GM12865 (cell line): ENCODE results near the gene ERCC6.

ENCODE experiments used
- DNase-seq: peaks from one replicate; pipeline ENCODE4 v3.0.0; 2010; ENCODE audit warnings: low read depth
- H3K4me3 ChIP-seq: 2 replicates; pipeline ENCODE4 v1.5.1; 2011; ENCODE audit warnings: mild to moderate bottlenecking, low read depth, low read length, control low read depth
- TF ChIP-seq, protein P1 (sequence below): IDR thresholded peaks from 2 replicates; pipeline ENCODE4 v1.5.1; 2011; ENCODE audit warnings: low read length, control low read depth, low read depth, inconsistent platforms; ENCODE audit not compliant: insufficient read depth; ENCODE audit errors: missing control alignments

ERCC6 gene

DNA sequence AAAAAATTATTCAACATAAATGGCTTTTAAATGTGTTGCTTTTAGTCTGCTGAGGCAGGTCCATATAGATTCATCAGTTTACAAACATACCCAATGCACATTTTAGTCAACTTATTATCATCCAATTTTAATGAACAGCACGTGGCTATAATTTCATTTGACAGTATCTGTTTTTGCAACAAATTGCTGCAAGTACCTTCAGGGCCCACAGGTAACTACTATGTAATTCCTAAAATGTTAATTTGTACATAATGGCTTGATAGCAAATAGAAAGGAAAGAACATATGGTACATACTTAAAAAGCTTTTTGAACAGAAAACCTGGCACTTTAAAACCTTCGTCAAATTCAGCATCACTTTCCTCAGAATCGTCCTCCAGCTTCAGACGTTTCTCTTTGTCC, 33.3 kb downstream of the ERCC6 start:
- TF ChIP-seq, protein P1, sequence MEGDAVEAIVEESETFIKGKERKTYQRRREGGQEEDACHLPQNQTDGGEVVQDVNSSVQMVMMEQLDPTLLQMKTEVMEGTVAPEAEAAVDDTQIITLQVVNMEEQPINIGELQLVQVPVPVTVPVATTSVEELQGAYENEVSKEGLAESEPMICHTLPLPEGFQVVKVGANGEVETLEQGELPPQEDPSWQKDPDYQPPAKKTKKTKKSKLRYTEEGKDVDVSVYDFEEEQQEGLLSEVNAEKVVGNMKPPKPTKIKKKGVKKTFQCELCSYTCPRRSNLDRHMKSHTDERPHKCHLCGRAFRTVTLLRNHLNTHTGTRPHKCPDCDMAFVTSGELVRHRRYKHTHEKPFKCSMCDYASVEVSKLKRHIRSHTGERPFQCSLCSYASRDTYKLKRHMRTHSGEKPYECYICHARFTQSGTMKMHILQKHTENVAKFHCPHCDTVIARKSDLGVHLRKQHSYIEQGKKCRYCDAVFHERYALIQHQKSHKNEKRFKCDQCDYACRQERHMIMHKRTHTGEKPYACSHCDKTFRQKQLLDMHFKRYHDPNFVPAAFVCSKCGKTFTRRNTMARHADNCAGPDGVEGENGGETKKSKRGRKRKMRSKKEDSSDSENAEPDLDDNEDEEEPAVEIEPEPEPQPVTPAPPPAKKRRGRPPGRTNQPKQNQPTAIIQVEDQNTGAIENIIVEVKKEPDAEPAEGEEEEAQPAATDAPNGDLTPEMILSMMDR, result no peak
- no peak overlapping the region for H3K4me3 ChIP-seq
- no peak for DNase-seq

DNA sequence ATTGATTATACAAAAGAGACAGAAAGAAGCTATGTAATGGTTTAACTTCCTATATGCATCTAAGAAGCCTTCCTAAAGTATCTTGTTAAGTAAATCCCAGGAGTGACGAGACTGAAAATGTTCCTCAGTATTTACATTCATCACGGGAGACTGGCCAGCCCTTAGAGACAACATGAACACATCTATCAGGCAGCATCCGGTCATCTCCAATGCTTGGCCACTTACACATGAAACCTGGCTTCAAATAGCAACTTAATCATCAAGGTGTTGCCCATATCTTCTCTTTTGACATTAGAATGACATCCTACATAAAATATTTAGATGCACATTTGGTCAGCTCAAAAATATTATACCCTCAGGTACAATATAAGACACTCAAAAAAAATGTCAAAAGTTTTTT, 33.8 kb downstream of the ERCC6 start:
- TF ChIP-seq, protein P1, result no peak
- H3K4me3 ChIP-seq, result no peak overlapping the region
- no peak for DNase-seq

DNA sequence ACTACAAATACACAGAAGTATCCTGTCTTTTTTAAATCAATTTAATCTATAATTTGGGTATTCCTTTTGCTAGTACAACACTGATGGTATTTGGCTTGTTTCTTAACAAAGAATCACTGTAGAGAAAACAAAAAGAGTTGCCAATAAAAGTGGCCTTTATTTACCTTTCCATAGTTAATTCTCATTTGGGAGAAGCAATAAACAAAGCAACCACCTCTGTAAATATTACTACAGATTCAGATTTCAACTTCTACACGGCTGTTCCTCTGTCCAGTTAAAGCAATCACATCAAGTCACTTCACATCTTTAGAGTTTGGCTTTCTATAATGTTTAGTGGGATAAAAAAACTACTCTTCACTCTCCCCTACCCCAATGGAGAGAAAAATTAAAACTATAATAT, 34.4 kb downstream of the ERCC6 start:
- H3K4me3 ChIP-seq, result no peak overlapping the region
- DNase-seq, result no peak
- TF ChIP-seq, protein P1, result no peak

DNA sequence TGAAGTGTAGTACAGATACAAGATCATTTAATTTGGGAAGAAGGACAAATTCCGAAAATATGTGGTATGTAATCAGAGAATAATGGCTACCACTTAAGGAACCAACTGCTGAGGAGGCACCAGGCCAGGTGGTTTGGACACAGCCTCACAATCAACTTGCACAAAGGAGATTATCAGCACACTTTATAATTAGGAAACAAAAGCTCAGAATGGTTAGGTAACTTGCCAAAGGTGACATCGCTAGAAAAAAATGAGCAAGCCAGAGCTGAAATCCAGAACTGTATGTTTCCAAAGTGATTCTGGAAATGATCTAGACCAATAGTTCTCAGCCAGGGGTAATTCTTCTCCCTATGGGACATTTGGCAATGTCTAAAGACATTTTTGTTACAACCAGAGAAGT, 36.6 kb downstream of the ERCC6 start:
- no peak overlapping the region for H3K4me3 ChIP-seq
- no peak for DNase-seq
- TF ChIP-seq, protein P1, result no peak

DNA sequence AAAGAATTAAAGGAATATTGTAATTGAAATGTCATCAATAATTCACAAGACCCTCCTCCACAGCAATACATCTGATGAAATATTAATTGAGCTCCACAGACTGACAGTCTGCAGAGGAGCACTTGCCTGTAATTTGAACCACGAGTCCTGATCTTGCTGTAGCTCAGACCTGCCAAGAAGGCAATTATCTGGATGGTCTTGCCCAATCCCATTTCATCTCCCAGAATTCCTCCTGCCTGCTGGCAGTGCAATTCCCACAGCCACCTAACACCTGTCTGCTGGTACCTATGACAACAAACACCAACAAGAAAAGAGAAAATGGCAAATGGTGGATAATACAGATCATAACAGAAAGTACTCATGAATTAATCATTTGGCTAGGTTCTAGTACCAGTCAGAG, 38.5 kb downstream of the ERCC6 start:
- TF ChIP-seq, protein P1, result no peak
- no peak for DNase-seq
- no peak overlapping the region for H3K4me3 ChIP-seq

DNA sequence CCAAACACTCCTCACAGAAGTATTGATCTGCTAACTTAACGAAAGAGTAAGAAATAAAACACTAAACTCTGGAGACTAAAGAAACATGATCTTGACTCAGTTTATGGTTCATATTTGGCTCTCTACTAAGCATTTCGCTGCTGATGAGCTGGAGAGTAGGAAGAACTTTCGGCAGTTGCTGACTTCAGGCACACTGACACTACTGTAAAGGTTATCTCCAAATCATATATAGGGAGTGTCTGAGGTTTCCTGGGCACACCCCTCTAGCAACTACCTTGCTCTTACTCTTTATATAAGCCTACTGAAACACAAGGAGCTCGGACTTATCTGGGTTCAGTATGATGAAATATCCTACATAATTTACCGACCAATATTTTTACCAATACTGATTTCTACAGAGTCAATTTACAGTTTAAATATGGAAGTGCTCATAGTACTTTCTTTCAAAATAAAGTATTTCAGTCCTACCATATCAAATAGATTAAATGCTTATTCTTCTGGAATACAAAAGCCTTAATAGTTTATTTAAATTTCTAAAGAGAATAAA, 39.5 kb downstream of the ERCC6 start:
- TF ChIP-seq, protein P1, result no peak
- no peak for DNase-seq
- H3K4me3 ChIP-seq, result no peak overlapping the region

DNA sequence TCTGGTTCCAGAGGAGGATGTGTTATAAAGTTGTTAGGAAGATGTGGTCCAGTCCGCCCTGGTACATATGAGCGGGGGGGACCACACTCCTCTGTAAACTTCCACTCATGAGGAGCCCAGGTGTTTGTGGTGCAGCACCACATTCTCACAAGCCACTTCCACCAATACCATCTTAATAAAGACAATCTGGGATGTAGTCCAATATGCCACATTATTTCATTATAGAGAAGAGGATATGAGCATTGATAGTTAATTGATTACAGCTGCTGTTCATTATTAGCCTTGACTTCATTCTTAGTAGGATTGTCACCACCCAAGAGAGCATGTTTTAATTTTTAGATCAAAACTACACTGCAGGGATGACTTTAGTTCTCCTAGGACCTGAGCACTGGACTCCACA, 40.5 kb downstream of the ERCC6 start:
- TF ChIP-seq, protein P1, result no peak
- no peak for DNase-seq
- no peak overlapping the region for H3K4me3 ChIP-seq
